Hindlimb muscle (tissue), 1 donor: ENCODE measurements around the gene TSPAN6. TPM values are rescaled to one million over a fixed set of nuclear protein-coding genes. Genes with fewer than 3 reads are reported as not detected.

Source experiments
- DNase-seq: peaks from one replicate; pipeline ENCODE4 v3.0.0-alpha.2; 2013
- polyA plus RNA-seq: library from polyadenylated mRNA; unstranded; fragments of 120-200 nt; gene quantifications from one replicate; pipeline ENCODE4 v1.2.1, GENCODE V29; 2013; ENCODE audit not compliant: insufficient read length

The TSPAN6 gene
- polyA plus RNA-seq, 1 donor: 24.8 TPM

DNA sequence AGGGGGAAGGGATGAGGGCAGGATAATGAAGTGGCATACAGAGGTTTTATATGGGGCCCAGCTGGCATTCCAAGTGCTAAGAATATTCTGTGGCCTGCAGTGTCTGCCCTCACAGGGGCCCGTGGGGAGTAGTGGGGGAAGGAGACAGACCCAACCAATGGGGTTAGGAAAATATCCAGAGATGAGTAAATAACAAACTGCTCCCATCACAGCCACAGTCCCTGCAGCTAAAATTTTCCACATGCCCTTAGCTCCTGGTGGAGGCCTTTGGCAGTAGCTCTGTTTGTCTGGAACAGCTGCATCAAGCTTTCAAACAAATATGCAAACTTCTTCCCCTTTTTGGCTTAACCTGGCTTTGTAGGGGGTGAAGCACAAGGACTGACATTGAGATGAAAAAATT, 10.5 kb upstream of the TSPAN6 start:
- no peak for DNase-seq

DNA sequence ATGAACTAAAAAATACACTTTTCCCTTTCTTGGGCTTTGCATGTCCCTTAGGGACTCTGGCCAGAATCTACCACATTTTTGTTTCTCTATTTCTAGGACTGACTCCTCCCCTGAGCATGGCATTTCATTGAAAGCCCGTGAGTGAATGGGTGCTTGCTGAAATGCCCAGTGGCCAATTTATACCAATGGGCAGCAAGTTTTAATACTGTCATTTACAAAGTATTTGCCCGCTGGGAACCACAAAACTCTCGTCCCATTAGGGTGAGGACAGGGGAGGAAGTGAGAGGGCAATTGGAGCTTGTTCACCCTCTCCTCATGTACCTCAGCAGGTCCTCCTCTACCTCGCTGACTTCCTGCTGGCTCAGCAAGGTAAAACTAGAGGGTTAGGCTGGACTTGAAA, 8.5 kb upstream of the TSPAN6 start:
- no peak for DNase-seq

DNA sequence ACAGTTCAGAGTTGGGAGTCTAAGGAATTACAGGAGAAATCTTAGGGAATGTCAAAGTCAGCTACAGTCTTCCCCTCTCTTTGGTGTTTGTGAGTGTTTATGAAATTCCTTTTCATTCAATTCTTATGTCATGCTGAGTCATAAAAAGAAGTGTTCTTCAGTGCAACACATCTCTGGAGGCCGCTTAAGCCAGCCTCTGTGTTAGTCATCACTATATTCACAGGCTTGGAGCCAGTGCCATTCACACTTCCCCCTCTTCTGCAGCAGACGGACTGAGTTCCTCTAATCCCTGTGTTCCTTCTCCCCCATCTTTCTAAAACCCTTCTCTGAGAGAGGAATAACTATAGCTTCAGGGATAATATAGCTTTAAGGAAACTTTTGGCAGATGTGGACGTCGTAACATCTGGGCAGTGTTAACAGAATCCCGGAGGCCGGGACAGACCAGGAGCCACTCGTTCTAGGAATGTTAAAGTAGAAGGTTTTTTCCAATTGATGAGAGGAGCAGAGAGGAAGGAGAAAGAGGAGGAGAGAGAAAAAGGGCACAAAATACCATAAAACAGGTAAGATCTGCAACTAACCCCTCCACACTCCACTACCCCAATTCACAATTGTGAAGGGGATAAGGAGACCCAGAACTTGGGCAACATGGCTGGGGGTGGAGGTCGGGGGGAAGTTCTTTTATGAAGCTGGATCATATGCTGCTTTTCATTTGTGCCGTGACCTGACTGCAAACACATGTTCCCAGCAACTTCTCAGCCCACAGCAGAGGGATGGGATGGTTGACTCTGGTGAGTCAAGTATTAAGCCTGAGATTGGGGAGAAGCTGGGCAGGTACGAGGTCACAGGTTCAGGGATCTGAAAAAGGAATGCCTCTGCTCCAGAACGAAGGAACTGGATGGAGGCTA, 7.6 kb upstream of the TSPAN6 start, which contains the start of gene SRPX2:
TSS of gene SRPX2 (plus strand) at position 244 of the 905 bp plus-strand sequence. CDS start 2,124 bp downstream, outside the sequence.
- peak; percentile 52 for DNase-seq

DNA sequence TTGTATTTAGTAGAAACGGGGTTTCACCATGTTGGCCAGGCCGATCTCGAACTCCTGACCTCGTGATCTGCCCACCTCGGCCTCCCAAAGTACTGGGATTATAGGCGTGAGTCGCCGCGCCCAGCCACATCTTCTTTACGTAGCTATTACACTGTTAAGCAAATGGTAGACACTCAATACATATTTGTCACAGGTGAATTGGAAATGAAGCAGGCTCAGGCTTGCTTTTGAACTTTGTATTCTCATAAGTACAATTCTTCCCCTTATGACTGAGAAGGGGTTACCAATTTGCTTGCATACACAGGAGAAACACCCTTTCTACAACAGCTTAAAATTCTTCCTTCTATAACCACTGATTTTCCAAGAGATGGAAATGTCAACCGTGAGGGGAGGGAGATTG, 6.6 kb upstream of the TSPAN6 start:
- DNase-seq: no peak

DNA sequence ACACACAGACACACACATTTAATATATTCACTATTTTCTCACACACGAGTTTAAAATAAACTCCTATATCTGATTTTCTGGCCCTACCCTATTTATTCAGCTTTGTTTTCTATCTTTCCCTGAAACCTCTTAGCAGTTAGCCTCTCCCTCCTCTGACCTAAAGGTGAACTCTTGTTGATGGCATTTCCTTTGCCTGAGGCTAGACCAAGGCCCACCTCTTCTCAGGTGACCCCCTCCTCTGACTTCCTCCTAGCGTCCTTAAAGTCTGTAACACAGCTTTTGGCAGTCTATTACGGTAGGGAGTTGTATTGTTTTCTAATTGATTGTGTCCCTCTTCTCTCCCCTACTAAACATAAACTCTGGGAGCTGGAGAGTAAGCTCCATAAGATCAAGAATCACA, 5.7 kb upstream of the TSPAN6 start:
- no peak for DNase-seq

DNA sequence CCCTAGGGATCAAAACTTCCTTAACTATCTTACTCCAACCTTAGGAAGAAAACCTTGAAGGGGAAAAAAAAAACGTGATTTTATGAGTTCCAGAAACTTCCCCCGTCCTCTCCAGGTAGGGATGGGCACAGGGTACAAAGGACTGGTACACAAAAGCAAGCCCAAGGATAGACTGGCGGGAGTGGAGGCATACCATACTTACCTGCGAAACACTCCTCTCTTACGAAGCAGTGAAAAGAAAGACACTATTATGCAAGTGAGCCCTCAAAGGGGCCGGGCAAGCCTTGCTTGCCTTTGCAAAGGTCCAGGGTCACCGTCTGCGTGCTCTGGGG, 651 bp downstream of the TSPAN6 start:
- DNase-seq: peak; percentile 19

DNA sequence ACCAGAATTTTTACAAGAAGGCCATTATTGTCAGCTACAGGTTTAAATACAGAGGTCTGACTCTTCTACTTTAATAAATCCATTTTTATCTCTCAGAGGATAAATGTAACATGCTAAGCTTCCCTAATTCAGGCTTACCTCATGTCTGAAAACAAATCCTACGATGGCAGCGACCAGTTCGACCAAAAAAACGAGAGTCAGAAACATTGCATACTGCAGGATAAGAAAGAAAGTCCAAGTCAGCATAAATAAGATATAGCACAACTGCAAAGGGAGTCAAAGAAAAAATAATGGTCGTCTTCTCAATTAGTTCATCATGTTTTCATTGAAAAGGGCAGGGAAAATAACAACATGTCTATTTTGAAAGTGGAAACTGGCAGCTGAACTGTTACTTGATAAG, 1.6 kb downstream of the TSPAN6 start:
- no peak for DNase-seq

DNA sequence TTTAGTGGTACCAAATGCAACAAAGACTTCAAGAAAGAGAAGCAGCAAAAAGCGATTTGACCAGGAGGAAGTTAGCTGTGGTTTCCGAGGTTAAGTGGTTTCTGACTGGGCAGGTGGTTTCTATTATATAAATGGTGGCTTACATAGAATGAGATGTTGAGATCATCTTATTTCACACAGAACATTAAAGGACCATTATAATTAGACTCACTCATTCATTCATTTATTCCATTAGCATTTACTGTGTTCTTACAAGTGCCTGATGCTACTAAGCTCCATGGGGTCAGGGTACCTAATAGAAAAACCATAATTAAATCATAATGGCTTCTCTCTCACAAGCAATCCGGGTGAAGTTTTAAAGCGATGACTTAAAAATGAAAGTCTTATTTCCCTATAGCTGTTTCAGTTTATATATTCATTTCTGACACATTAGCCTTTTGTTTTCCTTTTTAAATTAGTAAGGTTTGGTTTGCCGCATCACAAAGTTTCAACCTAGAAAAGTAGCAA, 10.6 kb downstream of the TSPAN6 start:
- DNase-seq: no peak

DNA sequence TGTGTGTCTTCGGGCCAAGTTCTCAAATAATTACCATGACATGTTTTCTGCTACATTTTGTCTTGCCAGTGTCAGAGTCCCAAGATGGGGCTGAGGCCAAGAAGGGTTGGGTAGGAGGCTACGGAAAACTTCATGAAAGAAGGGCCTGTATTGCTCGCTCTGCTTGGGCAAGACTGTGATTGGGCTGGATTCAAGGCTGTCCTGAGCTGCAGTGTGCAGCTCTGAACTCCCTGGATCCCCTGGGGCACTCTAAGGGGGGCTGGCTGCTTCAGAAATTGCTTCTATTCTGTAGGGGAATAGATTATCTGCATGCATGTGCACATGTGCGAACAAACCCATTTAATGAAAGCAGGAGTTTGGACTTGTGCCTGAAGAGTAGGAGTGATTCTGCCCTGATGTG, 13.6 kb downstream of the TSPAN6 start:
- no peak for DNase-seq

DNA sequence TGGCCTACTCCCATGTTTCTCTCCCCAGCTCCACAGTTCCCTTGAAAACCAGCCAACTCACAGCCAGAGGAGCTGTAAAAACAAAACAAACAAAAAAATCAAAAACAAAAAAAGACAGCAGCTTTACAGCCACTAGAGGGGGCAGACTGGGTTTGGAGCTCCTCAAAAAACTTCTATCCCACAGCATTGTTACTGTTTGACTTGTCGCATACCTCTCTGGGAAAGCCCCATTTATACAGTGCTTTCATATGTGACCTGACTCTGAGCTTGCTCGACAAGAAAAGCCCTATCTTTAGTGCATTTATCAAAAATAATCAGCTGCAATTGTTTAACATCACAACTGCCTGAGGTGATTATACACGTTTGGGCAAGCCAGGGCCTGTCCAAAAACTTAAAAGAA, 21.6 kb downstream of the TSPAN6 start:
- DNase-seq: peak; percentile 38

DNA sequence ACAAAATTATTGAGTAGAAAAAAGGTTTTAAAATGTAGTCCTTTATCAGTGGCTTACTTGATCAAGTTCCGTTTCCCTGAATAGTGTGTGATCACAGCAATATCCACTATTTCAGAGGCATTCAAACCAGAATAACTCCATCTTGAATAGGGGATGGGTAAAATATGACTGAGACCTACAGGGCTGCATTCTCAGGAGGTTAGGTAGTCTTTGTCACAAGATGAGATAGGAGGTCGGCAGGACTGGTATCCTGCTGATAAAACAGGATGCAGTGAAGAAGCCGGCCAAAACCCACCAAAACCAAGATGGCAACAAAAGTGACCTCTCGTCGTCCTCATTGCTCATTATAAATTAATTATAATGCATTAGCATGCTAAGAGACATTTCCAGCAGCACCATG, 24.7 kb downstream of the TSPAN6 start:
- DNase-seq: no peak

DNA sequence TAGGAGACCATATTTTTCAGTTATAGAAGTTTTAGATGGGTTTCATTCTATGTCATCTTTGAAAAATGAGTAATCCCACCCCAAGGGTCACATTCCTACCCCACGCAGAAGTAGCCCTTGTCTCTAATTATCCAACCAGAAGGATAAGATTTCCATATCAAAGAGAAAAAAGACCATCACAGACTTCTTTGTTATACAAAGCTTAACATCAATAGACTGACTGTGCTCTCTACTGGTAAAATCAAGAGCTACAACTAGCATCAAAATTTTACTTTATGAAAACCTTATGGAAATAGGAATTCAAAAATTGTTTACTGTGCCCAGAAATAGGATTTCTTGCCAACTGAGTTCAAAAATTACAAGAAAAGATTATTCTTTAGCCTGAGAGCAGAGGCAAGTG, 27.0 kb downstream of the TSPAN6 start:
- no peak for DNase-seq

DNA sequence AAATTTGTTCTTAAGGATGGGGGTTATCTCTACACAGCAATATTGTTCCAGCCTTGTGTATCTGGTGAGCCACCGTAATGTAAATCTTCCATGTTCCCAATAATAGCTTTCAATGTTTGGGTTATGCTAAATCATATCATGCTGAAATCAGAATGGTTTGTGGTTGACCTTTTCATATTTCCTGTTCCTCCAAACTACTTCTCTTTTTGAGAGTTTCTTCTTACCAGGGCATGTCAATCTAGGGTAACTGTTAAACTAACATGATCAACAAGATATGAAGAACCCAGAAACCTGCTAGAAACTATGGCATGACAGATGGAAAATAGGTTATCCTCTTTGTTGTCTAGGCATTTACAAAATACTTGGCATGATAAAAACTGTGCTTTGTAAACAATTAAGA, 29.9 kb downstream of the TSPAN6 start:
- no peak for DNase-seq

DNA sequence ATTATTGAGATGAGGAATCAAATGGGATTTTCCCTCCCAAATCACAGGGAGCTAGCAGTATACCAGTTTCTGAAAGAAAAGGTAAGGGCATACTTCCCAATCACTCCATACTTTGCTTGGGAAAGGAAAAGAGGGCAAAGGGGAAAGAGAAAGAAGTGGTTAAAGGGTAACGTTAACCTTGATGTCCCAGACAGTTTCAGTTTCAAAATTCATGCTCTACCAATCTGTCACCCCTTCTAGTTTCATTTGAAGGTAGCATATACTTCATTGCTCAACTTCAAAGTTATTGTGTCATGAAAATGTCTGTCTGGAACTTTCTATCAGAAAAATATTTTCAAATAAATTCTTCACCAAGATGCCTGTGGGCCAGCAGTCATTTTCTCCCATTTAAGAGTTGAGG, 35.8 kb downstream of the TSPAN6 start:
- DNase-seq: no peak

DNA sequence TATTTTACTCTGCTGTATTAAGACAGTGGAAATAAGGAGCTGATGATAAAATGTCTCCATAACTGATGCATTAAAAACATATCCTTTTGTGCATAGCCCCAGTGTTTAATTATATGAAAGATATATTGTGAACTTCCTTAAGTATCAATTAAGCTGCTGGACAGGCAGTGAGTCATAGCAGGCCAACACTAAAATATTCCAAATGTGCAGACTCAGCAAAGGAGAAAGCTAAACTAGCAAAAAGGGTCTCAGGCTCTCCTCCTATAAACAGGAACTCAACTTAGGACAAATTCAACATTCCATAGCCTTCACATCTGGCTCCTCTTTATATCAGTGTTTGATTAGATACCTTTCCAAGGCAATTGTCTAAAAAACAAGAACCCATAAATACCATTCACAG, 36.3 kb downstream of the TSPAN6 start:
- no peak for DNase-seq

DNA sequence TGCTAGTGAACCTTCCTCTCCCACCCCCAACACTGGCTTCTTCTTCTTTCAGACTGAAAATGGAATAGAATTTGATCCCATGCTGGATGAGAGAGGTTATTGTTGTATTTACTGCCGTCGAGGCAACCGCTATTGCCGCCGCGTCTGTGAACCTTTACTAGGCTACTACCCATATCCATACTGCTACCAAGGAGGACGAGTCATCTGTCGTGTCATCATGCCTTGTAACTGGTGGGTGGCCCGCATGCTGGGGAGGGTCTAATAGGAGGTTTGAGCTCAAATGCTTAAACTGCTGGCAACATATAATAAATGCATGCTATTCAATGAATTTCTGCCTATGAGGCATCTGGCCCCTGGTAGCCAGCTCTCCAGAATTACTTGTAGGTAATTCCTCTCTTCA, 37.1 kb downstream of the TSPAN6 start:
- no peak for DNase-seq

DNA sequence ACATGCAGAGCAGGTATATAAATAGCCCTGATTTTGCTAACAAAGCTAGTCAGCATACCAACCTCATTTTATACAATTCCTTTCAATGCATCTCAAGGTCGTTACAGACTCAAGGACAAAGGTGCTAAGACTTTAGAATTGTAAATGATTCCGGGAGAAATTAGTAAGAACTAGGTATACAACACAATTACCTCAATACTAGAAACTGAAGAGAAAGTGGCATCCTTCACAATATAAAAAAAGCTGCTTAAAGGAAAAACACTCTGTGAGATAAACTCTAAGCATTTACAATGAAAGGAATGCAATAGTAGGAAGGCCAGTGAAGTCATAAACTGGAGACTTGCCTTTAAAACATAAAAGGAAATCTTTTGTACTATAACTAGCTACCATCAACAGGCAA, 40.0 kb downstream of the TSPAN6 start:
- no peak for DNase-seq

DNA sequence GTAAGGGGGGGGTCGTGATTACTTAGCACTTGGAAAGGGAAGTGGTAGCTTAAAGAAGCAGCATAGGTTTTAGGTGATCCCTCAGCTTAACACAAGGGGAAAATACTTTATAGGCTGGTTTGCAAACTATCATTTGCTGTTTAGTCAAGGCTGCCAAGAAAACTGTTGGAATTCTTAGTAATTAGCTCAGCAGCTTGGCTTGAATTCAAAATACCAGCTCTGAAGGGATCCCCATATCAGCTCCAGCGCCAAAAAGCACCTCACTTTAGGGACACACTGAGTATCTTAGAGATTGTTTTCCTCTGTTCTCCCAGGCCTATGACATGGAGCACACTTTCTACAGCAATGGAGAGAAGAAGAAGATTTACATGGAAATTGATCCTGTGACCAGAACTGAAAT, 43.0 kb downstream of the TSPAN6 start:
- DNase-seq: no peak

DNA sequence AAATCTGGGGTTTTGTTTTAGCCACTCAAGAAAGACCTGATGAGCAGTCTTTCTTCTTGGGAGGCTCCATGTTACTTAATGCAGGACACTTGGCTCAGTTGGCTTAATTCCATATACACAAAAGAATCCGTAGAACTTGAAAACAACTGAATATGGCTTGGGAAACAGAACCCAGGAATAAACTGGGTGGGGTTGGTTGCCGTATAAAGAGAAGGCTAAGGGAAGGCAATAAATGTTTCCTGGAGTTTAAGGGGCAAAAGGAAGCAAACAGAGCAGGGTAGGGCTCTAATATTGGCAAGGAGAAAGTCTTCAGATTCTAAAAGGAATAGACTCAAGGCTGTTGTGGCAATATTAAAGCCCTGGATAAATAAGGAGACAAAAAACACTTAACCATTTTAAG, 43.5 kb downstream of the TSPAN6 start:
- no peak for DNase-seq

DNA sequence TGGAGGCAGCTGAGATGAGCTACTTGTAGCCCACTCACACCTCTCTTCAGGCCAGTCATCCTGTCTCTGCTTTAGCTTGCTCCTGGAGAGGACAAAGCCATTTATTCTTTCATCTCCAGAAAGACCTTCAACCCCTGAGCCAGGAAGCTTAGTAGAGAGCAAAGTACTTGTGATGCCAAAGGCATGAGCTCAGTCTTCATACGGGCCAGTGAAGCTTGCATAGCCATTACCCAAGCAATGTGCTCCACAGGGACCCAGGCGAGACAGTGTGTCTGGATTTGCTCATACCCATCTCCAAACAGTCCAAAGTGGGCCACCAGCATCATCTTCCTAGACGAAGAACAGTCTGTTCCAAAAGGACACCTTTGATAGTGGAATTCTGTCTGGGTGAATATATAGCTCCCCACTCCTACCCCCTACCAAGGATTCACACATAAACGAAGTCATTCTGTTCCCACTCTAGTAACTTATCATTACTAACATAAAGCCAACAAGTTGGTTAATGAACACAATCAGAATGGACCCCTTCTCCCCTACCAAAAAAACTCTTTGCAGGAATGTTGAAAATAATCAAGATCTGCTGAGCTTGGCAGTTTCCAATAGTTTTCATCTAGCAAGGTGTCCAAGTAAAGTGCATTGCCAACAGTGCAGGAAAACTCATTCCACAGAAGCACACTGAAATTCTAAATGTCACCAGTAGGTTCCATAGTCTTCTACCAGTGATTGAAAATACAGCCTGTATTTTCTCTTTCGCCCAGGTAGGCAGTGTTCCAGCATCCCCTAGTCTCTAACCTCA, 45.2 kb downstream of the TSPAN6 start:
- DNase-seq: peak; percentile 38

DNA sequence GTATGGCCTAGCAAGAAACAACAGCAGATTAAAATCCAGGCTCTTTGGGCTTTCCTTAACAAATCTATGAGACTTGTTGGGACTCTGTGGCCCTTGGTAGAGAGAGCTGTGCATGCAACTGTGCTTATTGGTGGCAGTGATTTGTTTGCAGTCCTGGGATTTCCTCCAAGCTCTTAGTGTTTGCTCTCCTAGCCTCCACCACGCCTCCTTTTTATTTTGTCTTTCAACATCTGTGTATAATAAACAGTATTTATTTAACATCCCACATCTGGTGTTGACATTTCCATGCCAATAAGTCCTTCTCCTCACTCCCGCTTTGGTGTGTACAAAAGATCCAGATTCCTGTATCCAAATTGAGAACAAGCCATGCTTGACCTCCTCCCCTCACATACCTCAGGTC, 48.7 kb downstream of the TSPAN6 start:
- DNase-seq: peak; percentile 25

DNA sequence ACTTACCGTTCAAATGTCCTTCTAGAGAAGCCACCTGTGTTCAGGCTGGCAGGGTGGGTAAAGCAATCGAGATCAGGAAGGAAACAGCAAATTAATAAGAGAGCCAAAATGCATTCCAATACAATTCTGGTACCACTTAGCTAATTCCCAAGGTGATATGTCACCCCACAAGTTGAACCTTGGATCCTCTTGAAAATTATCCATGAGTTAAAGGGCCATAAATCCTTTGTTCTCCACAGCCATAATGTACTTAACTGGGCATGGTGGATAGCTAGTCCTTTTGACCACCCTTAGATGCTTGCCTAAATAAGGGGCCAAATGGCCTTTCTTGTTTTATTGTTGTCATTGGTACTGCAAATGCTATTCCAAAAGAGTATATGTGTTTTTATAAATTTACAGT, 49.9 kb downstream of the TSPAN6 start:
- no peak for DNase-seq

DNA sequence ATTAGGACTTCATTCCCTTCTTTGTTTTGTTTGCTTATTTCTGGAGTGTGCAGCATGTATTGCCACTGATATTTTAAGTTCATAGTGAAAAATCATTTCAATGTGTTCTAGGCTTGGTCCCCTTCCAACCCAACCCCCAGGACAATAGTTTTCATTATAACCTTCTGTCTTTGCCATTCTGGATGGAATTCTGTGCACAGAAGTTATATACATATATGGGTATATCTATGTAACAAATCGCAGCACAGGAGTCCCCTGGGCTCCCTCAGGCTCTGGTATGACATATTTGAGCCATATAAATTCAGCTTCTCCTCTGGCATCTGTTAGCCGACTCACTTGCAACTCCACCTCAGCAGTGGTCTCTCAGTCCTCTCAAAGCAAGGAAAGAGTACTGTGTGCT, 52.0 kb downstream of the TSPAN6 start, which contains the start of gene TNMD:
TSS of gene TNMD (plus strand) at position 326 of the 400 bp plus-strand sequence. CDS start 83 bp downstream, outside the sequence.
- DNase-seq: peak; percentile 41
